Fibroblast of skin of abdomen (primary cell): ENCODE data around the gene CIT.

Experiments
- DNase-seq: peaks from one replicate; pipeline ENCODE4 v3.0.0-alpha.2; 2013

The CIT gene

DNA sequence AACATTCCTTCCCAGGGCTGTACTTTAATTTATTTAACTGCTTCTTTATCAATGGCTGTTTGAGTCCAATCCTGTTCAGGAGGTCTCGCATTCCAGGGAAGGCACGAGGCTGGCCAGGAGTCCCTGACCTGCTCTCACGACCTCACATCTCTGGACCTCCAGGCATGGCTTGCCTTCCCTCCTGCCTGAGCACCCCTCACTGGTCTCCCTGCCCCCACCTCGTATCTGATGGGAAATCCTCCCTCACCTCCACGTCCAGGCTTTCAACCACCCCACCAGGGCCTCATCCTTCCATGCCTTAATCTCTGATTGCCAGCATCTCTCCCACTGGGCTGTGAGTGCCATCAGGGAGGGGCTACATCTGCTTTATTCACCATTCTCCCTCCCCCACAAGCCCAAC is 180.2 kb downstream of the CIT start:
- no peak for DNase-seq

GRCh38 chr12:119695034-119695433 is 182.1 kb downstream of the CIT start:
- no peak for DNase-seq

DNA sequence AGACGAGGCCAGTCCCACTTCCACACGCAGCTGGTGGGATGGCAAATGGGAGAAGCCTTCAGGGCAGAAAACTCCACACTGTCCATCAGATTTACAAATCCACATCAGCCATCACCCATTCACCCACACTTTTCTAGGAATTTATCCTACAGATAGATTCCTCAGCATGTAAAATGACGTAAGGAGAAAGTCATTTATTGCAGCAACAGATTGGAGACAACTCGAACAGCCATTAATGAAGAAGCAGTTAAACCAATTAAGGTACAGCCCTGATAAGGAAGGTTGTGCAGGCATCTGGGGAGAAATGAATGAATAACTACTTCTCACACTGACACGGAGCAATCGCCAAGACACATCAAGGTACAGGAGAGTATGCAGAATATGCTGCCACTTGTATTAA is 183.0 kb downstream of the CIT start:
- no peak for DNase-seq

- peak; percentile 22 for DNase-seq
Measured at GRCh38 chr12:119693511-119693910, 183.6 kb downstream of the CIT start.

DNA sequence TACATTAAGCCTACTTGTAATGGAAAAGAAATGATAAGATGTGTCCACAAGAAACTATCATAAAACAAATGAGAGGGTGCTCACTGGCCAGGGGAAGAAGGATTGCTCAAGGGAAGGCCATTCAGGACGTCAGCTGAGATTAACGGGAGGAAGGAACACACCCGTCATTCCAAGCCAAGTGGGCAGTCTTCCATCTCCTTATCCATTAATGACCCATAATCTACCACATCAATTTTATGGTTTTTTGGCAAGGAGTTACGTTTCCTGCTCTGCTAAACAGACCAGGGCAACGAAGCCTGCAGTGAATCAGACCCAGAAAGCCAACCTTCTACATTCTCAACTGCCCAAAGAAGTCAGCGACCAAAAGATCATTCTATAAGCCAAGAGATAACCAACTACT is 184.1 kb downstream of the CIT start:
- peak; percentile 91 for DNase-seq

GRCh38 chr12:119692410-119692809 is 184.7 kb downstream of the CIT start:
- DNase-seq = peak; percentile 30

- no peak for DNase-seq
Measured at GRCh38 chr12:119691202-119691810, 185.8 kb downstream of the CIT start.

DNA sequence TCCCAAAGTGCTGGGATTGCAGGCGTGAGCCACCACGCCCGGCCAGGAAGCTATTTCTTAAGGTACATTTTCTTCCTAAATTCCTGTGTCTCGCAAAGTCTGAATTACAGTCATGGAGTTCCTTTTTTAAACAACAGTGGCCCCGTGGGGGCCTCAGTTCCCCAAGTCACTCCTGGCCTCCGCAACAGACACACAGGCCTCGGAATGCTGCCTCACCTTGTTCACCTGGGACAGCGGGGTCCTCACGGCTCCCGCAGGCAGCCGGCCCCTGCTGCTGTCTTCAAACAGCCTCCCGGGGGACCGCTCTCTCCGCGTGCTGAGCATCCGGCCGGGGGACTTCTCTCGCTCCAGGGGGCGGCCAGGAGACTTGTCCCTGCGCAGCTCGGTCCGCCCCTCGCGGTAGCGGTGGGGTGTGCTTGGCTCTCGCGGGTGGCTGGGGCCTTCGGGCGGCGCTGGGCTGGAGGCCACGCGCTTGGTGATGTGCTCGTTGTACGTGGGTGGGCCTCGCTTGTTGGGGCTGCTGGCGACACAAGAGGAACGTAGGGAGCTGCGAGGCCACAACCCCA is 187.1 kb downstream of the CIT start:
- DNase-seq = no peak

DNA sequence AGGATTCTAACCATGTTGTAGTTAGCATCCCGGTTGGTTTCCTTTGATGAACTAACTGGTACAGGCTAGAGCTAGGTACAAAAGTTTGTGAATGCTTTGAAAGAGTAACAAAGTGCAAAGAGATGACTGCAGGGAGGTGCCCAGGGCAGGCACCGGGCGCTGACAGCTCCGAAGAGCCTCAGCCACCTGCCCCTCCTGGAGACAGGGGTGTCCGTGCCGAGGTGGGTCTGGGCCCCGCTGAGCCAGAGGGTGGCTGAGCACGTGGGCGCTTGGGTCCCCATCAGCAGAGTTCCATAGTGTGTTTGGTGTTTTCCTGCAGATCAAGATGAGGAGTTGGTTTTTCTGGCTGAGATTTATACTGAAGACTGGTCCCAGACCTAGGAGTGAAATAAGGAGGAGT is 189.2 kb downstream of the CIT start:
- DNase-seq = no peak

GRCh38 chr12:119687406-119687805 is 189.7 kb downstream of the CIT start:
- no peak for DNase-seq

DNA sequence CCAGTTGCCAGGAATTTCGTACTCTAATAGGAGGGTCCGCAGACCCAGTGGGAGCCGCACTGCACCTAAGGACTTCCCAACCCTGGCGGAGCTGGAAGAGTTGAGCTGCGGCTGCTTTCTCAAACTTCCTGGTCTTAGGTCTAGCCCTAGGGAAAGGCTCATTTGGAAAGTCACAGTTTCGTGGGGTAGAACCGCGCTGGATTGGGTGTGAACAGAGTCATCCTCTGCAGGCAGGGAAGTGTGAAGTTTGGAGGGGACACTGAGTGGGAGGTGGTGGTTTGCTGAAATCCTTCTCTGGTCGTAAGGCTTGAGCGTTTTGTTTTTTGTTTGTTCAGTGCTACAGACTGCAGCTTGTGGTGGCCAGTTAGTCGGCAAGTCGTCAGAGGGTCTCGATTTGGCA is 190.3 kb downstream of the CIT start:
- no peak for DNase-seq

DNA sequence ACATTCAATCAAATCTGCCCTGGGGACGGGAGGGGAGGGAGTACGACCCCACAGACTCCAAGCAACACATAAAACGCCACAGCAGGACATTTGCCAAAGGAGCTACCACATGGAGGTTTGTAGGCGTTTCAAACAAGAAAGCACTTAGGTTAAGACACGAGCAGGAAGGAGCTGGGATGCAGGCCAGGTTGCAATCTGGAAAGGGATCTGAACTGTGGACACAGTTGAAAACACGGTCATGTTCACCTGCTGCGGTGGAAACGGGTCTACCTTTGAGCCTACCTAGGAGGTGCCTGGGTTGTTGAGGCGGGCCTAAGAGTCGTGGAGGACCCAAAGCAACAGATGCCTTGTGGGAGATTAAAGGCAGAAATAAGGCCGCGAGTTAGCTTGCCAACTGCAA is 190.8 kb downstream of the CIT start:
- DNase-seq = no peak

DNA sequence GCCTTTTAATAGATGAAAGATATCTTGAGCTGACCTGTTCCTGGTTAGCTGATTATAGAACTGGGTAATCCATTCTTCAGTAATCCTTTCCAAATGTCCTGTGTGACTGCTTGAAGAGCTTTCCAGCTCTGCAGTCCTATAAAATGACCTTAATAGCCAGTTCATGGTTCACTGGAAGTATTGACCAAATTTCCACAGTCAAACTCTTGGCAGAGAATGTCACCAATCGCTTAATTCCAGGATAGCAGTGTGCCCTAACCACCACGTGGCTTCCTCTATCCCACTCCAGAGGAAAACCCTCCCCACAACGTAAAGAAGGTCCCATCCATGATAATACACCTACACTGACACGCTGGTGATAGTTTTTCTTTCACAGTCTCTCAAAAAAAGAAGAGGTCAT is 191.7 kb downstream of the CIT start:
- no peak for DNase-seq

GRCh38 chr12:119684711-119685369 is 192.3 kb downstream of the CIT start:
- DNase-seq = no peak

DNA sequence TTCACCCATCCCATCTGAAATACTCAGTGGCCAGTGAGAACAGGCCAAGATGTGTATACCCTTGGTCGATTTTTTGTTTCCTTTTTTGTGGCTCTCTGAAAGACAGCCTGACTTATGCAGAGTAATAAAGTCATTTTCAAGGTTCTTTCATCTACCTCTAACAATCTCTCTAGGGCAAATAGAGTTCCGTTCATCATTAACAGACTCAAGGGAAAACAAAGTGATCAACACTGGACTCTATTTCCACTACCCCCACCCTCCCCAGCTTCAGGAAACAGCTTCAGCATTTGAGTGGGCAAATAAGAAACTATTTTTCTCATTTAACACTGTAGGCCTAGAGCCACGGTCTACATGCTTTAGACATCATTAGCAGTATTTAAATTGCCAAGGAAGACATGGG is 193.3 kb downstream of the CIT start:
- DNase-seq = no peak

DNA sequence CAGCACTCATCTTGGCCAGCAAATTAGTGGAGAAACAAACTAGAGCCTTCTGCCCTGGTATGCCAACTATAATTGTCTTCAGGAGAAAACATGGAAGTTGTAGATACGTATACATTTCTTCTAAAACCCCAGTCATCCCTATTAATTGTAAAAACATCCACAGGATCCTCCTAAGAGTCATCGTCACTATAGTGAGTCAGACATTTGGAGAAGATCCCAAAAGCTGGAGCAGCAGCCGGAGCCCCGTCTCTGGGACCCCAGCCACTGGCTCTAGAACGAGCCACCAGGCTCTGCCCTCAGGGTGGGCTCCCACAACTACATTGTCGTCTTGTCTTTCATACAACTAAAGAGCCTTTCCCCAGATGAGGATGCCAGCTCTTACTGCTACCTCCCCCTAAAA is 193.7 kb downstream of the CIT start:
- DNase-seq = peak; percentile 42

- DNase-seq = no peak
Measured at GRCh38 chr12:119682639-119683252, 194.4 kb downstream of the CIT start.

GRCh38 chr12:119681728-119682638 is 195.1 kb downstream of the CIT start:
- DNase-seq = no peak

DNA sequence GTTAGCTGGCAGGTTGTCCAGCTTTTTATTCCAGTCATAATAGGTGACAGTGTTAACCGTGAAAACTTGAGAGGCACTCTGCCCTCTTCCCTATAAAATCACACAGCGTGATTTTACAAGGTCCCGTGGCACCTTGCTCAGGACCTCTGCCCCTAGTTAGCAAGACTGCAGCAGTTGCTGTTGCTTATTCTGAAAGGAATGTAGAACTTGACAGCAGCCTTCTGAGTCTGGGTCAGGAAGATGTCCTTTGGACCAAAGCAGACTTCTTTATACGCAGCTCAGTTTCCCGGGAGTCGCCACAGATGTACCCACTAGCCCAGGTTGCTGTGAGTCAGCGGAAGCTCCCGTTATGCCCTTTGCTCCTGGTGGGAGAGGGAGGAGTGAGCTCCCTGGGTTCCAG is 196.0 kb downstream of the CIT start:
- DNase-seq = no peak

DNA sequence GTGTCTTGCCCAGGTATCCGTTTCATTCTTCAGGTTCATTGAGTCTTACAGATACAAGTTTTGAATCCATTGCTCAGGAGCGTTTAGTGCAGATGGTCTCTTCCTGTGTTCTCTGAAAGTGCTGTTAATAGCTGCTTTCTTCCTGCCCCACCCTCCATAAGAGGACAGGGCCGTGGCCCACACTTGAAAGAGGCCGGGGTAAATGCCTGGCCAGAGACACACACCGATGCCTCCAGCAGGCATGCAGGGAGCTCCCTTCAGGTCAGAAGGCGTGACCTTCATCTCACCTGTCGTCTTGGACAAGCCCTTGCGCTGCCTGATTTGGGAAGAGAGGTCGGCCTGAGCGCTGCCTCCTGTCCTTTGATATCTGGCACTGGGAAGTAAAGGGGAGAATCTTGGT is 197.6 kb downstream of the CIT start:
- no peak for DNase-seq

- DNase-seq = no peak
Measured at GRCh38 chr12:119679081-119679480, 198.0 kb downstream of the CIT start.

DNA sequence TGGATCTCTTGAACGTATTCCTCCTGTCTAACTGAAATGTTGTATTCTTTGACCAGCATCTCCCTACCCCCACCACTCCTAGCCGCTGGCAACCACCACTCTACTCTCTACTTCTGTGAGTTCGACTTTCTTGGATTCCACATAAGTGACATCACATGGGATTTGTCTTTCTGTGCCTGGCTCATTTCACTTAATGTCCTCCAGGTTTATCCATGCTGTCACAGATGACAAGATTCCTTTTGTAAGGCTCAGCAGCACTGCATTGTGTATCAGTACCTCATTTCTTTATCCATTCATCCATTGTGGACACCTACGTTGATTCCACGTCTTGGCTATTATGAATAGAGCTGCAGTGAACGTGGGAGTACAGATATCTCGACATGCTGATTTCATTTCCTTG is 198.7 kb downstream of the CIT start:
- no peak for DNase-seq

GRCh38 chr12:119676573-119676972 is 200.5 kb downstream of the CIT start:
- no peak for DNase-seq
